Effector memory CD8-positive, alpha-beta T cell (primary cell): ENCODE results near the gene KCNJ14.

ENCODE experiments used
- ATAC-seq: fragments of 150-1000 bp; cut with Tn5 transposase; replicated peaks from 2 replicates; pipeline ENCODE4 v1.10.0; 2021; ENCODE audit warnings: mild to moderate bottlenecking, moderate library complexity
- DNase-seq, 3 experiments: peaks; one replicate each; pipeline ENCODE4 v3.0.0; 2021
- H3K27ac Mint-ChIP-seq, 2 donors: one replicate each; pipeline ENCODE4 v1.8.0; 2022; ENCODE audit warnings: mild to moderate bottlenecking in 2 of 2, mixed read lengths in 2 of 2, moderate library complexity in 2 of 2
- H3K27me3 Mint-ChIP-seq, 2 donors: one replicate each; pipeline ENCODE4 v1.8.0; 2022; ENCODE audit warnings: mixed read lengths in 2 of 2
- H3K36me3 Mint-ChIP-seq: one replicate; pipeline ENCODE4 v1.8.0; 2022; ENCODE audit warnings: mild to moderate bottlenecking, moderate library complexity, mixed read lengths; ENCODE audit not compliant: insufficient read depth
- H3K4me1 Mint-ChIP-seq, 2 donors: one replicate each; pipeline ENCODE4 v1.8.0; 2022; ENCODE audit warnings: low read depth in 2 of 2, mixed read lengths in 2 of 2
- H3K4me3 Mint-ChIP-seq, 2 donors: one replicate each; pipeline ENCODE4 v1.8.0; 2022; ENCODE audit warnings: mild to moderate bottlenecking in 2 of 2, mixed read lengths in 2 of 2, moderate library complexity in 2 of 2
- H3K9me3 Mint-ChIP-seq, 2 donors: one replicate each; pipeline ENCODE4 v1.8.0; 2022; ENCODE audit warnings: mixed read lengths in 2 of 2

KCNJ14 gene

GRCh38 chr19:48436586-48436985, 18.8 kb upstream of the KCNJ14 start:
- H3K9me3 Mint-ChIP-seq, result no peaks in the 10 kb centered on the region
- peaks cover 24 to 34% of the 10 kb centered on the region in 2 donors for H3K27me3 Mint-ChIP-seq
- no peak overlapping the region for H3K27ac Mint-ChIP-seq
- DNase-seq (no peak), ATAC-seq (no peak)
- H3K36me3 Mint-ChIP-seq, result peaks cover 3% of the 10 kb centered on the region
- no peaks in the 10 kb centered on the region for H3K4me1 Mint-ChIP-seq
- no peak overlapping the region for H3K4me3 Mint-ChIP-seq

- Mint-ChIP-seq H3K9me3 (no peaks in the 10 kb centered on the region), H3K4me3 (peak overlapping the region; percentile 73 to 74), H3K36me3 (peaks cover 17% of the 10 kb centered on the region), H3K27ac (peak overlapping the region in 1 of 2 donors; percentile 66), H3K4me1 (peaks cover 14 to 24% of the 10 kb centered on the region in 2 donors), H3K27me3 (peaks cover 27 to 42% of the 10 kb centered on the region in 2 donors)
- DNase-seq (no peak), ATAC-seq (no peak)
Observed at GRCh38 chr19:48441360-48442050, 13.9 kb upstream of the KCNJ14 start.

- ATAC-seq (no peak), DNase-seq (no peak)
- peaks cover 21 to 33% of the 10 kb centered on the region in 2 donors for H3K27me3 Mint-ChIP-seq
- no peaks in the 10 kb centered on the region for H3K9me3 Mint-ChIP-seq
- peak overlapping the region; percentile 16 to 66 for H3K27ac Mint-ChIP-seq
- H3K36me3 Mint-ChIP-seq, result peaks cover 17% of the 10 kb centered on the region
- peaks cover 14 to 25% of the 10 kb centered on the region in 2 donors for H3K4me1 Mint-ChIP-seq
- peak overlapping the region; percentile 73 to 74 for H3K4me3 Mint-ChIP-seq
Observed at GRCh38 chr19:48442116-48443035, 13.0 kb upstream of the KCNJ14 start.

GRCh38 chr19:48443256-48443655, 12.1 kb upstream of the KCNJ14 start:
- H3K9me3 Mint-ChIP-seq, result no peaks in the 10 kb centered on the region
- H3K4me3 Mint-ChIP-seq, result no peak overlapping the region
- H3K27me3 Mint-ChIP-seq, result peaks cover 16 to 27% of the 10 kb centered on the region in 2 donors
- H3K4me1 Mint-ChIP-seq, result peaks cover 16 to 27% of the 10 kb centered on the region in 2 donors
- no peak overlapping the region for H3K27ac Mint-ChIP-seq
- H3K36me3 Mint-ChIP-seq, result peaks cover 22% of the 10 kb centered on the region
- ATAC-seq, result no peak
- no peak for DNase-seq

GRCh38 chr19:48443731-48444128, 11.6 kb upstream of the KCNJ14 start:
- Mint-ChIP-seq H3K27me3 (peaks cover 16 to 27% of the 10 kb centered on the region in 2 donors), H3K4me3 (peak overlapping the region; percentile 88 to 95), H3K4me1 (peaks cover 21 to 31% of the 10 kb centered on the region in 2 donors), H3K36me3 (peaks cover 24% of the 10 kb centered on the region), H3K9me3 (no peaks in the 10 kb centered on the region), H3K27ac (no peak overlapping the region)
- no peak for DNase-seq
- no peak for ATAC-seq

DNA sequence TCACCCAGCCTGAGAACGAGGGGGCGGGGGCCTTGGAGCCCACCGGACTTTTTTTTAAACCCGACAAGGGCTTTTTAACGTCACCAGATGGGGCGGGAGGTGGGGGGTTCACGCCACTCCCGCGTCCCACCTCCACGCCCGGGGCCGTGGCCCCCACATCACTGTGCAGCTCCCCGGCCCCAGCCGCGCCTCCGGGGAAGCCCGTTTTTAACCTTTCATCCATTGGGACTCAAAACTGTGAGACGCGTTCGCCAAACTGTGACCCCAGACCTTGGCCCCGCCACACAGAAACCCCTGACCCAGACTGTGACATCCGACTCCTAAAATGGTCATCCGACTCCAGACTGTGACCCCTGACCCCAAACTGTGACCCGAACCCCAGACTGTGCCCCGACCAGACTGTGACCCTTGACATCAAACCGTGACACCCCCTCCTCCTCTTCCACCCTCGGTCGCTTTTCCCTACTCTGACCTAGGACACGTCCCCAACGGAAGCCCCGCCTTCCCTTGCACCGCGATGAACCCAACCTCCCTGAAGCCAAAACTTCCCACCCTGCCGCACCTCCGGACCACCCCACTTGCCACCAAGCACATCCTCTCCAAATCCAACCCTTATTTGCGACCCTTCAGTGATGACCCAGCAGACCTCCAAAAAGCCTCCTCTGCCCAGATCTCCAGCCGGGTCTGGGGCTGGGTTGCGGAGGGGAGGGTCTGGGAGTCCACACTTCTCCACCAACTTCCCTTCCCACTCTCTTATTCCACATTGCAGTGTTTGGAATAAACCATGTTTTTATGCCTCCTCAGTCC, 11.0 kb upstream of the KCNJ14 start:
- DNase-seq, result no peak
- Mint-ChIP-seq H3K4me1 (peaks cover 21 to 34% of the 10 kb centered on the region in 2 donors), H3K4me3 (peak overlapping the region; percentile 88 to 95), H3K9me3 (no peaks in the 10 kb centered on the region), H3K27ac (peak overlapping the region; percentile 50 to 98), H3K27me3 (peaks cover 16 to 27% of the 10 kb centered on the region in 2 donors), H3K36me3 (peaks cover 30% of the 10 kb centered on the region)
- ATAC-seq, result no peak

GRCh38 chr19:48444936-48445200, 10.5 kb upstream of the KCNJ14 start:
- no peak for ATAC-seq
- Mint-ChIP-seq H3K27ac (peak overlapping the region; percentile 90 to 98), H3K4me1 (peaks cover 21 to 35% of the 10 kb centered on the region in 2 donors), H3K4me3 (peak overlapping the region; percentile 88 to 95), H3K36me3 (peaks cover 34% of the 10 kb centered on the region), H3K27me3 (peaks cover 16 to 27% of the 10 kb centered on the region in 2 donors), H3K9me3 (no peaks in the 10 kb centered on the region)
- no peak for DNase-seq

- peaks cover 16 to 27% of the 10 kb centered on the region in 2 donors for H3K27me3 Mint-ChIP-seq
- H3K4me1 Mint-ChIP-seq, result peaks cover 21 to 35% of the 10 kb centered on the region in 2 donors
- peaks cover 36% of the 10 kb centered on the region for H3K36me3 Mint-ChIP-seq
- DNase-seq, result no peak
- peak; percentile 34 for ATAC-seq
- peak overlapping the region; percentile 90 to 98 for H3K27ac Mint-ChIP-seq
- peak overlapping the region; percentile 88 to 95 for H3K4me3 Mint-ChIP-seq
- no peaks in the 10 kb centered on the region for H3K9me3 Mint-ChIP-seq
Observed at GRCh38 chr19:48445256-48445605, 10.1 kb upstream of the KCNJ14 start.

GRCh38 chr19:48445606-48446481, 9.5 kb upstream of the KCNJ14 start, which contains the start of gene GRWD1:
GRWD1 (plus strand) TSS chr19:48445983; CDS start chr19:48446006, 23 bp downstream.
- peaks cover 16 to 27% of the 10 kb centered on the region in 2 donors for H3K27me3 Mint-ChIP-seq
- ATAC-seq (peak; percentile 89), DNase-seq (peak; percentile 86 to 88 (median 87))
- peak within 1 kb of the TSS; percentile 90 to 98 for H3K27ac Mint-ChIP-seq
- peak within 1 kb of the TSS; percentile 88 to 95 for H3K4me3 Mint-ChIP-seq
- peaks cover 21 to 35% of the 10 kb centered on the region in 2 donors for H3K4me1 Mint-ChIP-seq
- H3K36me3 Mint-ChIP-seq, result peaks cover 38% of the 10 kb centered on the region
- H3K9me3 Mint-ChIP-seq, result no peaks in the 10 kb centered on the region

DNA sequence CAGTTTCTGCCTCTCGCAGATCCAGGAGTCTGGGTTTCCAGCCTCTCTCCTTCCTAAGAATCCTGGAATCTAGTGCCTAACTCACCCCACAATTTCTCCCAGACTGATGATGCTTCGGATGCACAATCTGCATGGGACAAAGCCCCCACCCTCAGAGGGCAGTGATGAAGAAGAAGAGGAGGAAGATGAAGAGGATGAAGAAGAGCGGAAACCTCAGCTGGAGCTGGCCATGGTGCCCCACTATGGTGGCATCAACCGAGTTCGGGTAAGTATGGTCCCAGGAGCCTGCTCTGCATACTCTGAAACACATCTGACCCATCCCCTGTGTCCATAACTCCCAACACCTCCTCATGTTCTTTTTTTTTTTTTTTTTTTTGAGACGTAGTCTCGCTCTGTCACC, 8.8 kb upstream of the KCNJ14 start:
- peak overlapping the region; percentile 88 to 95 for H3K4me3 Mint-ChIP-seq
- ATAC-seq (no peak), DNase-seq (no peak)
- H3K27me3 Mint-ChIP-seq, result peaks cover 14 to 19% of the 10 kb centered on the region in 2 donors
- no peaks in the 10 kb centered on the region for H3K9me3 Mint-ChIP-seq
- H3K36me3 Mint-ChIP-seq, result peaks cover 39% of the 10 kb centered on the region
- peak overlapping the region; percentile 90 to 98 for H3K27ac Mint-ChIP-seq
- H3K4me1 Mint-ChIP-seq, result peaks cover 21 to 35% of the 10 kb centered on the region in 2 donors

GRCh38 chr19:48448563-48448962, 6.8 kb upstream of the KCNJ14 start:
- H3K9me3 Mint-ChIP-seq, result no peaks in the 10 kb centered on the region
- H3K4me3 Mint-ChIP-seq, result no peak overlapping the region
- peaks cover 21 to 30% of the 10 kb centered on the region in 2 donors for H3K4me1 Mint-ChIP-seq
- H3K27me3 Mint-ChIP-seq, result peaks cover 7 to 10% of the 10 kb centered on the region in 2 donors
- DNase-seq (no peak), ATAC-seq (no peak)
- no peak overlapping the region for H3K27ac Mint-ChIP-seq
- H3K36me3 Mint-ChIP-seq, result peaks cover 49% of the 10 kb centered on the region

GRCh38 chr19:48450441-48450840, 4.9 kb upstream of the KCNJ14 start:
- ATAC-seq, result no peak
- DNase-seq, result no peak
- Mint-ChIP-seq H3K27ac (no peak overlapping the region), H3K36me3 (peaks cover 56% of the 10 kb centered on the region), H3K4me3 (no peak overlapping the region), H3K27me3 (no peaks in the 10 kb centered on the region), H3K4me1 (peaks cover 14 to 19% of the 10 kb centered on the region in 2 donors), H3K9me3 (no peaks in the 10 kb centered on the region)
